ENCODE measurements around the gene SPECC1.

DNA sequence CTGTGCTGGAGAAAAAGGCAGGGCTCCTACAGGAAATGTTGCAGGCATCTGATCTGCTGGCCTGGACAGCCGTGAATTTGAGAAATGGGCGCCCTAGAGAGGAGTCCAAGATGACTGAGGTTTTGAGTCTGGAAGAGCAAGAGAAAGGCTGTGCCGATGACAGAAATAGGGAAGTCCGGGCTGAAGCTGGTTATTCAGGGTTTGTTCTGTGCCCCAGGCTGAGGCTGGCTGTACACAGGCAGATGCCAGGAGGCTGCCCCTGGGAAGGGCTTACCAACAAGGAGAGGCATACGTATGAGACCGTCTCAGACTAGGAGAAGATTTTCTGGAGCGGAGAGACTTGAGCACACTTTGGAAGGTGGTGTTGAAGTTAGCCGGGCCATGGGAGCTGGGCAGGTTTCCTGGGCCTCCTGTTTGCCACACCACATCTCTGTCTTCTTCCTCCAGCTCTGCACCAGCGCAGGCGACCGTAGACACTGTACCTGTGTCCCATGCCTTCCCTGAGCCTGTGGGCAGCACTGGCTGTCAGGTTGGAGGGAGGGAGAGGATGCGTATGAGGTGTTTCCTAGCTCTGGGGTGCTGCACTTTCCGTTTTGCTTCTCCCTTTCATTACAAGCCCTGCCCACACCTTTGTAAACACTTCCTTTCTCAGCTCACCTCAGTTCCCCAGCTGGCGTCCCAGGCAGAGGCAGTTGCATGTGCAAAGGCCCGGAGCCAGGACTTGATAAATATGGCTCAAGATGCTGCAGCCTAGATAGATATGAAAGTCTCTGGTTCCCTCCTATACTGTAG lies 80.8 kb downstream of the SPECC1 start:
- TF ChIP-seq, protein P1, sequence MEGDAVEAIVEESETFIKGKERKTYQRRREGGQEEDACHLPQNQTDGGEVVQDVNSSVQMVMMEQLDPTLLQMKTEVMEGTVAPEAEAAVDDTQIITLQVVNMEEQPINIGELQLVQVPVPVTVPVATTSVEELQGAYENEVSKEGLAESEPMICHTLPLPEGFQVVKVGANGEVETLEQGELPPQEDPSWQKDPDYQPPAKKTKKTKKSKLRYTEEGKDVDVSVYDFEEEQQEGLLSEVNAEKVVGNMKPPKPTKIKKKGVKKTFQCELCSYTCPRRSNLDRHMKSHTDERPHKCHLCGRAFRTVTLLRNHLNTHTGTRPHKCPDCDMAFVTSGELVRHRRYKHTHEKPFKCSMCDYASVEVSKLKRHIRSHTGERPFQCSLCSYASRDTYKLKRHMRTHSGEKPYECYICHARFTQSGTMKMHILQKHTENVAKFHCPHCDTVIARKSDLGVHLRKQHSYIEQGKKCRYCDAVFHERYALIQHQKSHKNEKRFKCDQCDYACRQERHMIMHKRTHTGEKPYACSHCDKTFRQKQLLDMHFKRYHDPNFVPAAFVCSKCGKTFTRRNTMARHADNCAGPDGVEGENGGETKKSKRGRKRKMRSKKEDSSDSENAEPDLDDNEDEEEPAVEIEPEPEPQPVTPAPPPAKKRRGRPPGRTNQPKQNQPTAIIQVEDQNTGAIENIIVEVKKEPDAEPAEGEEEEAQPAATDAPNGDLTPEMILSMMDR (IDR thresholded peaks at IDR 0.05): no peak
- no peak for TF ChIP-seq POLR2A (IDR thresholded peaks at IDR 0.05)

All from lower leg skin (tissue), 3 donors.